ENCODE measurements around the gene UQCRQ. TPM values are rescaled to one million over a fixed set of nuclear protein-coding genes. Genes with fewer than 3 reads are reported as not detected.
A peak's percentile ranks its signal among the peaks of the same experiment; 100 is the strongest.

Gene UQCRQ
- total RNA-seq, 1 experiment from 2014 or later = 306 TPM

DNA sequence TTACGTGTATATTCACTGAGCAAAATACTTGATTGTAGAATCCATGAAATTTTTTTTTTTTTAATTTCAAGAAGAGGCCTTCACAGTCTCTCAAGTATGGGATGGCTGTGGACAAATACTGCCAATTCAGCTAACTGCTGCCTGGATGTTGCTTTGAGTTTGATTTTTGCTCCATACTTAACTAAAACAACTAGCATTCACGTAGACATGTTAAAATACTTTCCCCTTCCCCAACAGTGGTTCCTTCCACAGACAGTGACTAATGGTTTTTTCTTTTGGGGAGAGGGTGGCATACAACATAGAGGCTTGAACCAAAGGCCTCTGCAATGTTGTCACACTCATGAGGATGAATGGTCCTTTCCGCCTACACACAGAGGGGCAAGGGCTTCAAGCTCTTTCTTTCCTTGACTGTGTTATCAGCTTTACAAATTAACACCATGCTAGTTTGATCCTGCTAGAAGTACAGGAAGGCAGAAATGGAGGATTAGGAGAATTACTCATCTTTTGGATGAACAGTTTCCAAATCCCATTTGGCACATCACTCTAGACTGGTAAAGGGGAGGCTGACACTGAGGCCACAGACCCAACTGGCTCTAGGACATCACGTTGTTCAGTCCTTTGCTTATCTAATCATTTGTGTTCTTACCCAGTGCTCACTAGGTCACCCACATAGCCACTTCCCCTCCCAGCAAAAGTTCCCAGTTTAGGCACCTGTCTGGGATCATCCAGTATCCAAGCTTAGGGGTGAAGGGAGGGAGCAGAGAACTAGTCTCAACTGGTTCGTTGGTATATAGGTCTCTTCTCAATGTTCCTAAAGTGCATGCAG lies 5.2 kb downstream of the UQCRQ start:
- no peak overlapping the region for H3K4me3 Mint-ChIP-seq
- H3K9ac ChIP-seq (ENCODE audit: extremely low read depth, insufficient read length, low read length) = no peak overlapping the region

More for the DNA sequence above, 5.2 kb downstream of the UQCRQ start:
- Histone ChIP-seq H3K4ac (ENCODE audit: low read depth, low read length) (no peak overlapping the region), H3K56ac (ENCODE audit: insufficient read length, low read depth, low read length) (no peak overlapping the region), H3K23ac (ENCODE audit: insufficient read length, low read depth, low read length) (no peak overlapping the region), H3K79me1 (ENCODE audit: insufficient read depth, low read depth, low read length, poor library complexity, severe bottlenecking) (no peaks in the 10 kb centered on the region), H3K4me2 (ENCODE audit: insufficient read depth, insufficient read length, low read length) (no peak overlapping the region), H3K9me3 (ENCODE audit: control insufficient read depth, low read depth, low read length) (no peaks in the 10 kb centered on the region), H3K14ac (ENCODE audit: insufficient read depth, low read length) (no peak overlapping the region), H3T11ph (ENCODE audit: low read length) (no peak overlapping the region), H3K18ac (ENCODE audit: insufficient read length, low read depth, low read length) (no peak overlapping the region), H2AFZ (ENCODE audit: low read length) (no peak overlapping the region), H2BK20ac (ENCODE audit: low read depth, low read length, poor library complexity, severe bottlenecking) (no peak overlapping the region), H3K4me1 (ENCODE audit: insufficient read depth, low read length) (no peaks in the 10 kb centered on the region), H4K5ac (ENCODE audit: insufficient read length, low read depth, low read length) (no peak overlapping the region), H2AK5ac (ENCODE audit: insufficient read length, low read length) (no peak overlapping the region), H4K91ac (ENCODE audit: insufficient read length, low read depth, low read length) (no peak overlapping the region), H3K23me2 (ENCODE audit: insufficient read length, low read depth, low read length, poor library complexity, severe bottlenecking) (peaks cover 2% of the 10 kb centered on the region), H2BK12ac (ENCODE audit: insufficient read length, low read depth, low read length) (no peak overlapping the region), H2BK5ac (ENCODE audit: insufficient read length, low read length) (no peak overlapping the region), H2BK120ac (ENCODE audit: low read depth, low read length, poor library complexity, severe bottlenecking) (no peak overlapping the region), H4K8ac (replicated peaks; ENCODE audit: insufficient read length, low read depth, low read length) (no peak overlapping the region), H3K79me2 (ENCODE audit: insufficient read depth, low read length) (peaks cover 3% of the 10 kb centered on the region; the same call in 1 of the 2 replicates), H2BK15ac (ENCODE audit: low read depth, low read length) (no peak overlapping the region), H4K20me1 (ENCODE audit: control insufficient read depth, insufficient read depth, insufficient read length) (no peaks in the 10 kb centered on the region), H3K27ac (ENCODE audit: insufficient read length, low read depth, low read length) (no peak overlapping the region), H3K27me3 (ENCODE audit: insufficient read depth, low read length) (no peaks in the 10 kb centered on the region)
- Mint-ChIP-seq H3K4me1 (peaks cover 7 to 8% of the 10 kb centered on the region in 2 experiments), H3K27ac (peak overlapping the region in 2 of 3 experiments; percentile 11 to 52; a peak in 3 of 7 replicates), H3K9me3 (no peaks in the 10 kb centered on the region; a peak in 1 of 5 replicates), H3K36me3 (ENCODE audit: insufficient read depth in 1 of 3, low read depth in 3 of 3) (peaks cover 14 to 39% (median 24%) of the 10 kb centered on the region in 3 experiments), H3K27me3 (ENCODE audit: low read depth) (no peaks in the 10 kb centered on the region)
- WGBS (ENCODE audit: extremely low coverage, insufficient read length, low lambda C conversion rate) = no CpG with 5 or more reads among the region's 5 CpGs
- no peak for DNase-seq
- TF ChIP-seq, protein P1, sequence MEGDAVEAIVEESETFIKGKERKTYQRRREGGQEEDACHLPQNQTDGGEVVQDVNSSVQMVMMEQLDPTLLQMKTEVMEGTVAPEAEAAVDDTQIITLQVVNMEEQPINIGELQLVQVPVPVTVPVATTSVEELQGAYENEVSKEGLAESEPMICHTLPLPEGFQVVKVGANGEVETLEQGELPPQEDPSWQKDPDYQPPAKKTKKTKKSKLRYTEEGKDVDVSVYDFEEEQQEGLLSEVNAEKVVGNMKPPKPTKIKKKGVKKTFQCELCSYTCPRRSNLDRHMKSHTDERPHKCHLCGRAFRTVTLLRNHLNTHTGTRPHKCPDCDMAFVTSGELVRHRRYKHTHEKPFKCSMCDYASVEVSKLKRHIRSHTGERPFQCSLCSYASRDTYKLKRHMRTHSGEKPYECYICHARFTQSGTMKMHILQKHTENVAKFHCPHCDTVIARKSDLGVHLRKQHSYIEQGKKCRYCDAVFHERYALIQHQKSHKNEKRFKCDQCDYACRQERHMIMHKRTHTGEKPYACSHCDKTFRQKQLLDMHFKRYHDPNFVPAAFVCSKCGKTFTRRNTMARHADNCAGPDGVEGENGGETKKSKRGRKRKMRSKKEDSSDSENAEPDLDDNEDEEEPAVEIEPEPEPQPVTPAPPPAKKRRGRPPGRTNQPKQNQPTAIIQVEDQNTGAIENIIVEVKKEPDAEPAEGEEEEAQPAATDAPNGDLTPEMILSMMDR (conservative IDR thresholded peaks at IDR 0.05) = no peak

All from H9 (cell line).